H9 (cell line): ENCODE results near the gene PHLDA2. TPM values are rescaled to one million over a fixed set of nuclear protein-coding genes. Genes with fewer than 3 reads are reported as not detected.
A peak's percentile ranks its signal among the peaks of the same experiment; 100 is the strongest.

Experiments
- DNase-seq: peaks from one replicate; pipeline ENCODE4 v3.0.0-alpha.2; 2017
- H2AFZ ChIP-seq: one replicate; pipeline ENCODE4 v1.6.1; 2013; ENCODE audit warnings: mild to moderate bottlenecking, low read length, control low read depth, moderate library complexity
- H2AK5ac ChIP-seq: 2 replicates; pipeline ENCODE4 v1.6.1; 2013; ENCODE audit warnings: low read length, control low read depth, mixed read lengths; ENCODE audit not compliant: insufficient read length
- H2BK120ac ChIP-seq: one replicate; pipeline ENCODE4 v1.6.1; 2013; ENCODE audit warnings: low read depth, mild to moderate bottlenecking, low read length, control low read depth, inconsistent platforms; ENCODE audit not compliant: poor library complexity, severe bottlenecking
- H2BK12ac ChIP-seq: 2 replicates; pipeline ENCODE4 v1.6.1; 2013; ENCODE audit warnings: low read length, control low read depth, mixed read lengths, low read depth; ENCODE audit not compliant: insufficient read length
- H2BK15ac ChIP-seq: 2 replicates; pipeline ENCODE4 v1.6.1; 2013; ENCODE audit warnings: low read depth, low read length, control low read depth
- H2BK20ac ChIP-seq: one replicate; pipeline ENCODE4 v1.6.1; 2013; ENCODE audit warnings: low read depth, mild to moderate bottlenecking, low read length, control low read depth, inconsistent platforms; ENCODE audit not compliant: poor library complexity, severe bottlenecking
- H2BK5ac ChIP-seq: 2 replicates; pipeline ENCODE4 v1.6.1; 2013; ENCODE audit warnings: low read length, control low read depth, mixed read lengths; ENCODE audit not compliant: insufficient read length
- H3K14ac ChIP-seq: 2 replicates; pipeline ENCODE4 v1.6.1; 2013; ENCODE audit warnings: low read length, control low read depth; ENCODE audit not compliant: insufficient read depth
- H3K18ac ChIP-seq: 2 replicates; pipeline ENCODE4 v1.6.1; 2013; ENCODE audit warnings: low read depth, mild to moderate bottlenecking, mixed read lengths, low read length, control low read depth; ENCODE audit not compliant: insufficient read length
- H3K23ac ChIP-seq: 2 replicates; pipeline ENCODE4 v1.6.1; 2013; ENCODE audit warnings: low read length, control low read depth, mixed read lengths, low read depth; ENCODE audit not compliant: insufficient read length
- H3K23me2 ChIP-seq: 2 replicates; pipeline ENCODE4 v1.6.1; 2013; ENCODE audit warnings: low read depth, mild to moderate bottlenecking, mixed read lengths, low read length, control low read depth; ENCODE audit not compliant: insufficient read length, poor library complexity, severe bottlenecking
- H3K27ac ChIP-seq: 2 replicates; pipeline ENCODE4 v1.5.1; 2013; ENCODE audit warnings: low read length, control low read depth, mixed read lengths, low read depth; ENCODE audit not compliant: insufficient read length
- H3K27me3 ChIP-seq: 2 replicates; pipeline ENCODE4 v1.6.1; 2013; ENCODE audit warnings: low read length, control low read depth, inconsistent platforms; ENCODE audit not compliant: insufficient read depth
- H3K4ac ChIP-seq: 2 replicates; pipeline ENCODE4 v1.6.1; 2013; ENCODE audit warnings: low read depth, mild to moderate bottlenecking, control low read depth, inconsistent platforms, low read length, moderate library complexity
- H3K4me1 ChIP-seq: 2 replicates; pipeline ENCODE4 v1.6.1; 2013; ENCODE audit warnings: low read length, control low read depth, inconsistent platforms; ENCODE audit not compliant: insufficient read depth
- H3K4me2 ChIP-seq: 2 replicates; pipeline ENCODE4 v1.6.1; 2013; ENCODE audit warnings: low read length, control low read depth, mixed read lengths; ENCODE audit not compliant: insufficient read length, insufficient read depth
- H3K56ac ChIP-seq: 2 replicates; pipeline ENCODE4 v1.6.1; 2013; ENCODE audit warnings: low read depth, mild to moderate bottlenecking, mixed read lengths, low read length, control low read depth; ENCODE audit not compliant: insufficient read length
- H3K79me1 ChIP-seq: 2 replicates; pipeline ENCODE4 v1.6.1; 2013; ENCODE audit warnings: low read depth, mild to moderate bottlenecking, moderate library complexity, low read length, control low read depth, inconsistent platforms; ENCODE audit not compliant: insufficient read depth, poor library complexity, severe bottlenecking
- H3K79me2 ChIP-seq: 2 replicates; pipeline ENCODE4 v1.6.1; 2013; ENCODE audit warnings: low read length, control low read depth, inconsistent platforms; ENCODE audit not compliant: insufficient read depth
- H3K9ac ChIP-seq: 2 replicates; pipeline ENCODE4 v1.6.1; 2013; ENCODE audit warnings: low read length, control low read depth, mixed read lengths; ENCODE audit not compliant: insufficient read length; ENCODE audit errors: extremely low read depth
- H3K9me3 ChIP-seq: one replicate; pipeline ENCODE4 v1.6.1; 2013; ENCODE audit warnings: low read depth, low read length, inconsistent platforms; ENCODE audit not compliant: control insufficient read depth
- H3T11ph ChIP-seq: one replicate; pipeline ENCODE4 v1.6.1; 2013; ENCODE audit warnings: mild to moderate bottlenecking, low read length, control low read depth, inconsistent platforms
- H4K20me1 ChIP-seq: one replicate; pipeline ENCODE4 v1.6.1; 2013; ENCODE audit not compliant: control insufficient read depth, insufficient read length, insufficient read depth
- H4K5ac ChIP-seq: 2 replicates; pipeline ENCODE4 v1.6.1; 2013; ENCODE audit warnings: low read depth, mild to moderate bottlenecking, mixed read lengths, low read length, control low read depth; ENCODE audit not compliant: insufficient read length
- H4K8ac ChIP-seq: replicated peaks from 2 replicates; pipeline ENCODE4 v1.6.1; 2013; ENCODE audit warnings: low read length, control low read depth, mixed read lengths, low read depth; ENCODE audit not compliant: insufficient read length
- H4K91ac ChIP-seq: 2 replicates; pipeline ENCODE4 v1.6.1; 2013; ENCODE audit warnings: low read depth, mild to moderate bottlenecking, moderate library complexity, mixed read lengths, low read length, control low read depth; ENCODE audit not compliant: insufficient read length
- H3K27ac Mint-ChIP-seq, 3 experiments: 2 replicates in 2 of 3; 3 replicates in 1 of 3; pipeline ENCODE4 v1.8.0; 2020 to 2021; ENCODE audit warnings: mixed read lengths in 3 of 3, mild to moderate bottlenecking in 1 of 3, moderate library complexity in 1 of 3
- H3K27me3 Mint-ChIP-seq: 2 replicates; pipeline ENCODE4 v1.8.0; 2021; ENCODE audit warnings: low read depth, mild to moderate bottlenecking, moderate library complexity, mixed read lengths
- H3K36me3 Mint-ChIP-seq, 3 experiments: 2 replicates in 2 of 3; 3 replicates in 1 of 3; pipeline ENCODE4 v1.8.0; 2020 to 2021; ENCODE audit warnings: low read depth in 3 of 3, mixed read lengths in 3 of 3; ENCODE audit not compliant: insufficient read depth in 1 of 3
- H3K4me1 Mint-ChIP-seq, 2 experiments: 2 replicates each; pipeline ENCODE4 v1.8.0; 2020; ENCODE audit warnings: mixed read lengths in 2 of 2
- H3K4me3 Mint-ChIP-seq, 2 experiments: 2 replicates in 1 of 2; 3 replicates in 1 of 2; pipeline ENCODE4 v1.8.0; 2020 to 2021; ENCODE audit warnings: mild to moderate bottlenecking in 2 of 2, mixed read lengths in 2 of 2, moderate library complexity in 1 of 2
- H3K9me3 Mint-ChIP-seq, 2 experiments: 2 replicates in 1 of 2; 3 replicates in 1 of 2; pipeline ENCODE4 v1.8.0; 2020; ENCODE audit warnings: mild to moderate bottlenecking in 2 of 2, mixed read lengths in 2 of 2, moderate library complexity in 1 of 2
- CTCF ChIP-seq: fragments of 200-600 bp; sonication (generic); conservative IDR thresholded peaks from 3 replicates; pipeline ENCODE4 v1.8.0; 2021; ENCODE audit warnings: antibody characterized with exemption, mild to moderate bottlenecking
- WGBS: extraction: QIAGEN DNeasy Blood & Tissue Kit; methylation state at CpG from one replicate; pipeline ENCODE4 v1.1.7; 2013; ENCODE audit warnings: missing lambda C conversion rate, low lambda C conversion rate, mixed read lengths; ENCODE audit not compliant: insufficient read length; ENCODE audit errors: extremely low coverage; 5-methylcytosine and 5-hydroxymethylcytosine counted together
- total RNA-seq: library from RNA; stranded (reverse); gene quantifications from 2 replicates; pipeline ENCODE4 v1.2.1, GENCODE V29; 2021

PHLDA2 gene
- total RNA-seq, 1 experiment from 2014 or later: 42.8 TPM

GRCh38 chr11:2919188-2919587, 10.0 kb downstream of the PHLDA2 start:
- H3K9me3 Mint-ChIP-seq: no peaks in the 10 kb centered on the region

More at GRCh38 chr11:2919188-2919587, 10.0 kb downstream of the PHLDA2 start:
- Histone ChIP-seq H3K23me2 (no peaks in the 10 kb centered on the region), H2BK12ac (no peak overlapping the region), H3K4ac (peak overlapping the region; percentile 31; the same call in 1 of the 2 replicates), H3K18ac (no peak overlapping the region), H3K27me3 (no peaks in the 10 kb centered on the region), H4K91ac (no peak overlapping the region), H3K14ac (no peak overlapping the region), H2AK5ac (no peak overlapping the region), H2AFZ (no peak overlapping the region), H3K4me1 (no peaks in the 10 kb centered on the region), H2BK120ac (no peak overlapping the region), H2BK15ac (no peak overlapping the region), H3K79me2 (no peaks in the 10 kb centered on the region), H2BK20ac (no peak overlapping the region), H3K56ac (no peak overlapping the region), H2BK5ac (no peak overlapping the region), H4K8ac (no peak overlapping the region), H3K4me2 (no peak overlapping the region), H3K27ac (no peak overlapping the region), H3K9ac (no peak overlapping the region), H3T11ph (no peak overlapping the region), H3K9me3 (no peaks in the 10 kb centered on the region), H3K79me1 (no peaks in the 10 kb centered on the region), H4K20me1 (no peaks in the 10 kb centered on the region), H3K23ac (no peak overlapping the region), H4K5ac (no peak overlapping the region)
- H3K27me3 Mint-ChIP-seq: no peaks in the 10 kb centered on the region; the same call in 1 of the 2 replicates
- no peak overlapping the region for H3K4me3 Mint-ChIP-seq
- no peak for TF ChIP-seq CTCF
- H3K36me3 Mint-ChIP-seq: no peaks in the 10 kb centered on the region; a peak in 1 of 7 replicates
- DNase-seq: no peak
- no peak overlapping the region for H3K27ac Mint-ChIP-seq
- H3K4me1 Mint-ChIP-seq: no peaks in the 10 kb centered on the region
- WGBS: no CpG with 5 or more reads among the region's 9 CpGs
